A549 (cell line): Measurements from ENCODE around the gene CCKAR. TPM values are rescaled to one million over a fixed set of nuclear protein-coding genes. Genes with fewer than 3 reads are reported as not detected.

Source experiments
- ATAC-seq, 2 experiments: fragments of 200-7000 bp in 1 of 2; fragments of >200 bp in 1 of 2; cut with Nextera tagmentation in 1 of 2; cut with Tn5 transposase in 1 of 2; 3 replicates each; pipeline versions ENCODE4 v1.8.0 to v1.9.1; 2018 to 2020; ENCODE audit warnings: mild to moderate bottlenecking in 1 of 2, moderate library complexity in 1 of 2
- CTCF ChIA-PET: fragments of 300-600 bp; sonication (Branson Sonifier 250); formaldehyde crosslinking; extraction: SDS; loops from one replicate; lab custom pipeline; 2021; ENCODE audit warnings: antibody characterized with exemption, inconsistent platforms; lab: Yijun Ruan, JAX
- POLR2A ChIA-PET: fragments of 350-600 bp; formaldehyde crosslinking; extraction: SDS; loops from one replicate; lab custom pipeline; 2021; ENCODE audit warnings: antibody characterized with exemption, inconsistent platforms; lab: Yijun Ruan, JAX
- DNase-seq, 2 experiments: peaks; one replicate each; pipeline versions ENCODE4 v3.0.0 to v3.0.0-alpha.2; 2011 to 2016; ENCODE audit warnings: low read depth in 1 of 2, low spot score in 1 of 2
- FAIRE-seq: peaks from 2 replicates; lab custom pipeline; 2011; peaks lifted over from hg19 to GRCh38; lab: Jason Lieb, UNC
- H3K27ac ChIP-seq, 2 experiments: fragments of >200 bp; sonication (Bioruptor Twin); formaldehyde crosslinking; 3 replicates each; pipeline ENCODE4 v1.5.1; 2016 to 2017
- H3K4me1 ChIP-seq: fragments of >200 bp; sonication (Bioruptor Twin); formaldehyde crosslinking; 3 replicates; pipeline ENCODE4 v1.6.1; 2016
- H3K4me2 ChIP-seq: fragments of >200 bp; sonication (Bioruptor Twin); formaldehyde crosslinking; 3 replicates; pipeline ENCODE4 v1.6.1; 2016
- H3K4me3 ChIP-seq: fragments of >200 bp; sonication (Bioruptor Twin); formaldehyde crosslinking; 3 replicates; pipeline ENCODE4 v1.5.1; 2016
- H3K9me3 ChIP-seq: fragments of >200 bp; sonication (Bioruptor Twin); formaldehyde crosslinking; 3 replicates; pipeline ENCODE4 v1.6.1; 2016
- CBX2 ChIP-seq: fragments of 200-600 bp; sonication (generic); IDR thresholded peaks from 2 replicates; pipeline ENCODE4 v1.6.1; 2016; ENCODE audit warnings: low read depth, mild to moderate bottlenecking, borderline replicate concordance
- ESRRA ChIP-seq: fragments of 150-350 bp; IDR thresholded peaks from 2 replicates; pipeline ENCODE4 v1.6.1; 2014; ENCODE audit warnings: mild to moderate bottlenecking, low read length, borderline replicate concordance
- FOSB ChIP-seq: fragments of 250-450 bp; sonication (Bioruptor Pico); IDR thresholded peaks from 2 replicates; pipeline ENCODE4 v1.5.0; 2020; ENCODE audit warnings: mild to moderate bottlenecking, moderate library complexity
- FOSL2 ChIP-seq, 2 experiments: fragments of 450-650 bp in 1 of 2; fragments of >200 bp in 1 of 2; sonication (Bioruptor Twin) in 1 of 2; formaldehyde crosslinking; IDR thresholded peaks; 2 replicates each; pipeline versions ENCODE4 v1.5.0 to v1.6.1; 2016 to 2020; ENCODE audit warnings: mild to moderate bottlenecking in 1 of 2, moderate library complexity in 1 of 2
- GATA3 ChIP-seq: IDR thresholded peaks from 2 replicates; pipeline ENCODE4 v1.6.1; 2012; ENCODE audit warnings: borderline replicate concordance
- KDM1A ChIP-seq: fragments of 200-600 bp; sonication (generic); IDR thresholded peaks from 2 replicates; pipeline ENCODE4 v1.6.1; 2016; ENCODE audit warnings: low read depth, mild to moderate bottlenecking
- KDM5A ChIP-seq: fragments of 200-600 bp; sonication (generic); IDR thresholded peaks from 2 replicates; pipeline ENCODE4 v1.6.1; 2016; ENCODE audit warnings: antibody characterized with exemption, mild to moderate bottlenecking
- MAZ ChIP-seq: fragments of 150-350 bp; IDR thresholded peaks from 2 replicates; pipeline ENCODE4 v1.6.1; 2014; ENCODE audit warnings: antibody characterized with exemption, low read depth, low read length, borderline replicate concordance
- MYC ChIP-seq: IDR thresholded peaks from 2 replicates; pipeline ENCODE4 v1.6.1; 2012; ENCODE audit warnings: mild to moderate bottlenecking, inconsistent platforms, low read length, improper control_type of control experiment, borderline replicate concordance
- NFE2L2 ChIP-seq: fragments of 150-350 bp; conservative IDR thresholded peaks from 2 replicates; pipeline ENCODE4 v1.6.1; 2014; ENCODE audit warnings: low read length
- POLR2A ChIP-seq: IDR thresholded peaks from 2 replicates; pipeline ENCODE4 v1.6.1; 2012; ENCODE audit warnings: mild to moderate bottlenecking, low read length
- POLR2AphosphoS2 ChIP-seq: conservative IDR thresholded peaks from 2 replicates; pipeline ENCODE4 v1.6.1; 2012; ENCODE audit warnings: low read length, improper control_type of control experiment, inconsistent platforms
- RAD21 ChIP-seq, 2 experiments: fragments of >200 bp in 1 of 2; sonication (Bioruptor Twin) in 1 of 2; formaldehyde crosslinking in 1 of 2; IDR thresholded peaks in 1 of 2; conservative IDR thresholded peaks in 1 of 2; 2 replicates in 1 of 2; 3 replicates in 1 of 2; pipeline ENCODE4 v1.6.1; 2012 to 2018; ENCODE audit warnings: inconsistent platforms in 1 of 2
- RARB ChIP-seq: fragments of 250-450 bp; sonication (Bioruptor Pico); IDR thresholded peaks from 2 replicates; pipeline ENCODE4 v1.8.0; 2021; ENCODE audit warnings: mild to moderate bottlenecking, moderate library complexity
- RFX5 ChIP-seq: fragments of 450-650 bp; IDR thresholded peaks from 2 replicates; pipeline ENCODE4 v1.7.1; 2014; ENCODE audit warnings: antibody characterized with exemption, mild to moderate bottlenecking, moderate library complexity
- RNF2 ChIP-seq: fragments of 200-600 bp; sonication (generic); IDR thresholded peaks from 2 replicates; pipeline ENCODE4 v1.6.1; 2016; ENCODE audit warnings: low read depth, mild to moderate bottlenecking, antibody characterized with exemption, moderate library complexity, borderline replicate concordance
- SMC3 ChIP-seq: fragments of >200 bp; sonication (Bioruptor Twin); formaldehyde crosslinking; IDR thresholded peaks from 3 replicates; pipeline ENCODE4 v1.6.1; 2018; ENCODE audit warnings: inconsistent platforms
- SREBF2 ChIP-seq: fragments of 450-650 bp; IDR thresholded peaks from 2 replicates; pipeline ENCODE4 v1.6.1; 2014; ENCODE audit warnings: mild to moderate bottlenecking, moderate library complexity
- TP53 ChIP-seq: fragments of 250-450 bp; sonication (Bioruptor Pico); IDR thresholded peaks from 2 replicates; pipeline ENCODE4 v1.5.0; 2021; ENCODE audit warnings: mild to moderate bottlenecking, moderate library complexity
- ZSCAN20 ChIP-seq: fragments of 250-450 bp; sonication (Bioruptor Pico); IDR thresholded peaks from 2 replicates; pipeline ENCODE4 v1.8.0; 2022; ENCODE audit warnings: mild to moderate bottlenecking, moderate library complexity
- WGBS: methylation state at CpG from one replicate; pipeline ENCODE4 v1.1.6; 2017; ENCODE audit errors: missing lambda C conversion rate; 5-methylcytosine and 5-hydroxymethylcytosine counted together
- polyA plus RNA-seq, 4 experiments: library from polyadenylated mRNA; depleted of rRNA in 3 of 4; stranded (reverse); fragments of >200 nt; fragmentation: RNase III in 1 of 4; extraction: RNeasy Plus Mini Kit Qiagen cat#74134 plus additional on column Dnase treatment in 1 of 4; gene quantifications; 2 replicates in 3 of 4; 3 replicates in 1 of 4; pipeline ENCODE4 v1.2.3, GENCODE V29; 2011 to 2017
- TF ChIP-seq, protein P1 (sequence below): IDR thresholded peaks from 2 replicates; pipeline ENCODE4 v1.6.1; 2012
- TF ChIP-seq, protein P2 (sequence below): fragments of >200 bp; sonication (Bioruptor Twin); formaldehyde crosslinking; IDR thresholded peaks from 3 replicates; pipeline ENCODE4 v1.6.1; 2016
- TF ChIP-seq, protein P3 (sequence below): fragments of 450-650 bp; IDR thresholded peaks from 2 replicates; pipeline ENCODE4 v1.6.1; 2014; ENCODE audit warnings: antibody characterized with exemption

CCKAR gene
- polyA plus RNA-seq, 2 of the 4 experiments (the other 2 are of a cell fraction) = not detected

DNA sequence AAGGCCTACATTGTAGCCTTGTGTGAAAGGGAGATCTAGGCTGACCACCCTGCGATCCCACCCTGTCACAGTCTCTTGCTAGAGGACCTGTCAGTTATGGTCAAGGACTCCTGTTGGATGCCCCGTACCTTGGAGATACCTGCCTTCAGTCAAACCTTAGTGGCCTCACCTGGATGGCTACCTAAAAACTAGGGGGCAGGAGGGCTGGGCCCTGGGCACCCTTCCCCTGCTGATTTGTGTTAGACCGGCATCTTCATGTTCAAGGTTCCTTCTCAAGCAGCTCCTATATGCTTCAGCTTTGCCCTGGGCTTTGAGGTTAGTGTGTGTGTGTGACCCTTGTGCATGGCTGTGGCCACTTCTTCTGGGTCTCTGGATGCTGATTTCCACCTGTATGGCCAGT is 35.3 kb downstream of the CCKAR start:
- ATAC-seq (no peak), FAIRE-seq (no peak), DNase-seq (no peak)
- H3K27ac ChIP-seq = no peak overlapping the region
- CTCF ChIA-PET = no interaction called here
- no peaks in the 10 kb centered on the region for H3K4me1 ChIP-seq
- WGBS = 59% methylated on average over 3 of the region's 3 CpGs
- H3K9me3 ChIP-seq = no peaks in the 10 kb centered on the region
- no peak overlapping the region for H3K4me2 ChIP-seq
- TF ChIP-seq CBX2 (no peak), ZSCAN20 (CRISPR knock-in tag) (no peak), RARB (CRISPR knock-in tag) (no peak), RNF2 (no peak), RFX5 (no peak), ESRRA (no peak), KDM1A (no peak), FOSB (CRISPR knock-in tag) (no peak), SREBF2 (no peak), POLR2AphosphoS2 (no peak), TP53 (no peak), MYC (no peak), NFE2L2 (no peak), GATA3 (no peak), FOSL2 (IDR thresholded peaks at IDR 0.05) (no peak), FOSL2 (CRISPR knock-in tag; IDR thresholded peaks at IDR 0.05) (no peak)
- TF ChIP-seq, protein P1, sequence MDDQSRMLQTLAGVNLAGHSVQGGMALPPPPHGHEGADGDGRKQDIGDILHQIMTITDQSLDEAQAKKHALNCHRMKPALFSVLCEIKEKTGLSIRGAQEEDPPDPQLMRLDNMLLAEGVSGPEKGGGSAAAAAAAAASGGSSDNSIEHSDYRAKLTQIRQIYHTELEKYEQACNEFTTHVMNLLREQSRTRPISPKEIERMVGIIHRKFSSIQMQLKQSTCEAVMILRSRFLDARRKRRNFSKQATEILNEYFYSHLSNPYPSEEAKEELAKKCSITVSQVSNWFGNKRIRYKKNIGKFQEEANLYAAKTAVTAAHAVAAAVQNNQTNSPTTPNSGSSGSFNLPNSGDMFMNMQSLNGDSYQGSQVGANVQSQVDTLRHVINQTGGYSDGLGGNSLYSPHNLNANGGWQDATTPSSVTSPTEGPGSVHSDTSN = no peak
- TF ChIP-seq, all 56 proteins: peak for 0
- no peak overlapping the region for H3K4me3 ChIP-seq
- POLR2A ChIA-PET = no interaction called here

DNA sequence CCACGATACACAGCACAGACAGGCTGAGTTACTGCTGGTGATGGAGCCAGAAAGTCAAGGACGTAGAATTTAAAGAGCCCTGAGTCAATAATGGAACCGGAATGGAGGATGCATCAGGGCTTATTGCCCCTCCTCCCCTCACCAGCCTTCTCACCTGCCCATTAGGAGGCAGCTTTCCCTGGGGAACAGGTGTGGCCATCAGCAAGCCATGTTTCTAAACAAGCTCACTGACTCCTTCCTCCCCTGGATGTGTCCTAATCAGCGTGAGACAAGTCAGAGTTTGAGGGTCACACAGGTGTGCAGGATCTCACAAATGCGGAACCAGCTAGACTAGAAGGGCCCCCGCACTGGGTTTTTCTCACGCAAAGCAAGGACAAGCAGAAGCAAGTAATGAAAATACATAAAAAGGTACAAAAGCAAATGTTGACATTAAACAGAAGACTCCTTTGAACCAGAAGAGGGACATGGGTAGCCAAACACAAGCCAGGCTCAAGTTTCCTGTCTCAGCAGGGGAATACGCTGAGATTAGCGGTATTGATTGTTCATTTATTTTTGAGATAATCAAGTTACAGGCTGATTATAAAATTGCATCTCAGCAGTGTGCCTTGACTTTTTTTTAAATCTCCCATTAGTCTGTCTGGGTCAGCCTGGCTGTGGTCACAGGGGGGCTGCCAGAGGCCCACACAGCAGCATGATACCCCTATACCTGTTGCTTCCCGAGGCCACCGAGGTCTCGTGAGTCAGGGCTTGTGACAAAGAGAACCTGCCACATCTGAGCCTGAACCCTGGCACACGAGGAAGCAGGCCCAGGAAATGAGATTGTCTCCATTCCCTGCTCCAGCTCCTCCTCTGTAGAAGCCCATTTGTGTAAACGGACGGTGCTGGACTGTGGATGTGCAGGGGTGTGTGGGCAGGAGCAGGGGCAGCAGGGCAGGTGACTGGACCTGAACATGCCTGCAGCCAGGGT is 37.4 kb downstream of the CCKAR start:
- Histone ChIP-seq H3K4me2 (no peak overlapping the region), H3K4me1 (no peaks in the 10 kb centered on the region), H3K4me3 (no peak overlapping the region), H3K27ac (no peak overlapping the region), H3K9me3 (no peaks in the 10 kb centered on the region)
- POLR2A ChIA-PET = no interaction called here
- no peak for TF ChIP-seq FOSB (CRISPR knock-in tag)
- TF ChIP-seq, protein P2, sequence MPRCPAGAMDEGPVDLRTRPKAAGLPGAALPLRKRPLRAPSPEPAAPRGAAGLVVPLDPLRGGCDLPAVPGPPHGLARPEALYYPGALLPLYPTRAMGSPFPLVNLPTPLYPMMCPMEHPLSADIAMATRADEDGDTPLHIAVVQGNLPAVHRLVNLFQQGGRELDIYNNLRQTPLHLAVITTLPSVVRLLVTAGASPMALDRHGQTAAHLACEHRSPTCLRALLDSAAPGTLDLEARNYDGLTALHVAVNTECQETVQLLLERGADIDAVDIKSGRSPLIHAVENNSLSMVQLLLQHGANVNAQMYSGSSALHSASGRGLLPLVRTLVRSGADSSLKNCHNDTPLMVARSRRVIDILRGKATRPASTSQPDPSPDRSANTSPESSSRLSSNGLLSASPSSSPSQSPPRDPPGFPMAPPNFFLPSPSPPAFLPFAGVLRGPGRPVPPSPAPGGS = no peak
- no peak for TF ChIP-seq ESRRA
- TF ChIP-seq POLR2A = no peak
- no peak for TF ChIP-seq RAD21 (conservative IDR thresholded peaks at IDR 0.05 in 1 of 2, IDR thresholded peaks at IDR 0.05 in 1 of 2)
- no peak for TF ChIP-seq NFE2L2
- no peak for TF ChIP-seq TP53
- no peak for TF ChIP-seq KDM5A
- TF ChIP-seq MAZ = no peak
- no peak for TF ChIP-seq FOSL2 (IDR thresholded peaks at IDR 0.05)
- TF ChIP-seq FOSL2 (CRISPR knock-in tag; IDR thresholded peaks at IDR 0.05) = no peak
- TF ChIP-seq, protein P3, sequence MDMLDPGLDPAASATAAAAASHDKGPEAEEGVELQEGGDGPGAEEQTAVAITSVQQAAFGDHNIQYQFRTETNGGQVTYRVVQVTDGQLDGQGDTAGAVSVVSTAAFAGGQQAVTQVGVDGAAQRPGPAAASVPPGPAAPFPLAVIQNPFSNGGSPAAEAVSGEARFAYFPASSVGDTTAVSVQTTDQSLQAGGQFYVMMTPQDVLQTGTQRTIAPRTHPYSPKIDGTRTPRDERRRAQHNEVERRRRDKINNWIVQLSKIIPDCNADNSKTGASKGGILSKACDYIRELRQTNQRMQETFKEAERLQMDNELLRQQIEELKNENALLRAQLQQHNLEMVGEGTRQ = no peak
- no peak for TF ChIP-seq SMC3
- WGBS = 61% methylated on average over 13 of the region's 15 CpGs
- no peak for ATAC-seq
- CTCF ChIA-PET = interaction anchor here (1.2 kb wide), 1 partner anchor 267 kb away, joined by 3 read pairs; no protein-coding TSS in a partner anchor
- DNase-seq = no peak
- no peak for FAIRE-seq
